Right ventricle myocardium superior (tissue), 1 donor: ENCODE measurements around the gene MYL2. TPM values are rescaled to one million over a fixed set of nuclear protein-coding genes. Genes with fewer than 3 reads are reported as not detected.

Experiments used
- ATAC-seq: fragments of 200-7000 bp; cut with Tn5 transposase; one replicate; pipeline ENCODE4 v1.9.1; 2020; ENCODE audit warnings: mild to moderate bottlenecking; ENCODE audit not compliant: poor library complexity
- DNase-seq: peaks from one replicate; pipeline ENCODE4 v3.0.0-alpha.2; 2020
- intact Hi-C: fragments of 100-400 bp; cut with DNase I; formaldehyde crosslinking; loops from one replicate; pipeline ENCODE4 v1.11.2; 2022
- total RNA-seq: library from RNA; stranded (reverse); fragmentation: NEBNext Ultra II Directional; extraction: Animal tissue kit (Norgen Biotek cat#: 25700); gene quantifications from one replicate; pipeline ENCODE4 v1.2.1, GENCODE V29; 2021
- donor health status: DM: no; HTN: yes; CAD: no; lungs with severe emphysema.

The MYL2 gene
- total RNA-seq, 1 donor from 2014 or later = 13,587 TPM

GRCh38 chr12:110933326-110933974 is 13.1 kb upstream of the MYL2 start:
- intact Hi-C loops = no loop called here
- DNase-seq (no peak), ATAC-seq (no peak)

DNA sequence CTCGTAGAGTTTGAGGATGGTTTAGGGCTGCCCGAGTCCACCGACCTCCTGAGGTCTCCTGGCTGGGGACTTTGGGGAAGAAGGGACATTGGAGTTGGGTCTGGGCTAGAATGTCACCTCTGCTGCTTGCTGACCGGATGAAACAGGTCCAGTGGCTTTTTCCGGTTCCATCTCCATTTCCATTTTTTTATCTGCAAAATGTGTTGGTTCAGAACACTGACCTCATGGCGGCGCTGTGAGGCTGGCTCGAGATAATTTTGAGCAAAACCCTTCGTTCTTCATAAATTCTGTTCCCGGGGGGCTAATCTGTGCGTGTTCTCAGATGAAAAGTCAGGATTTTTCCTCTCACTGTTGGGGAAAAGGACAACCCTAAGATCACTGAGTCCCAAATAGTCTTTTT is 11.7 kb upstream of the MYL2 start:
- DNase-seq (no peak), ATAC-seq (no peak)
- intact Hi-C loops = no loop called here

DNA sequence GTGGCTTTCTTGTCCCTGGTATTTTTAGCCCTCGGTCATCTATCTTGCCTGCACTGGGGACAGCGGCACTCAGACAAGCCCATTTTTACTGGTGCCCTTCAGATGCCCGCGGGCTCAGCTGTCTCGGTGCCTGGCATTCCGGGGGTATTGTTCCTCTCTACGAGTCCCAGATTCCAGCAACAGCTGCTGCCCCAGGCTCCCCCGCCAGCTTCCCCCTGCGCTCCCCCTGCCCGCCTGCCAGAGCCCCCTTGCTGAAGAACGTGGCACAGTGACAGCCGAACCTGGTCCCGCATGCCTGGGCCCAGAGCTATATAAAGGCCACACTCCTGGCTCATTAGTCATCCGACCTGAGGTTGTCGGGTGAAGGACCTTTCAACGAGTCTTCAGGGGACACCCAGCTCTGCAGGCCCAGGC is 10.9 kb upstream of the MYL2 start:
- intact Hi-C loops = no loop called here
- DNase-seq (peak; percentile 85), ATAC-seq (peak; percentile 84)

DNA sequence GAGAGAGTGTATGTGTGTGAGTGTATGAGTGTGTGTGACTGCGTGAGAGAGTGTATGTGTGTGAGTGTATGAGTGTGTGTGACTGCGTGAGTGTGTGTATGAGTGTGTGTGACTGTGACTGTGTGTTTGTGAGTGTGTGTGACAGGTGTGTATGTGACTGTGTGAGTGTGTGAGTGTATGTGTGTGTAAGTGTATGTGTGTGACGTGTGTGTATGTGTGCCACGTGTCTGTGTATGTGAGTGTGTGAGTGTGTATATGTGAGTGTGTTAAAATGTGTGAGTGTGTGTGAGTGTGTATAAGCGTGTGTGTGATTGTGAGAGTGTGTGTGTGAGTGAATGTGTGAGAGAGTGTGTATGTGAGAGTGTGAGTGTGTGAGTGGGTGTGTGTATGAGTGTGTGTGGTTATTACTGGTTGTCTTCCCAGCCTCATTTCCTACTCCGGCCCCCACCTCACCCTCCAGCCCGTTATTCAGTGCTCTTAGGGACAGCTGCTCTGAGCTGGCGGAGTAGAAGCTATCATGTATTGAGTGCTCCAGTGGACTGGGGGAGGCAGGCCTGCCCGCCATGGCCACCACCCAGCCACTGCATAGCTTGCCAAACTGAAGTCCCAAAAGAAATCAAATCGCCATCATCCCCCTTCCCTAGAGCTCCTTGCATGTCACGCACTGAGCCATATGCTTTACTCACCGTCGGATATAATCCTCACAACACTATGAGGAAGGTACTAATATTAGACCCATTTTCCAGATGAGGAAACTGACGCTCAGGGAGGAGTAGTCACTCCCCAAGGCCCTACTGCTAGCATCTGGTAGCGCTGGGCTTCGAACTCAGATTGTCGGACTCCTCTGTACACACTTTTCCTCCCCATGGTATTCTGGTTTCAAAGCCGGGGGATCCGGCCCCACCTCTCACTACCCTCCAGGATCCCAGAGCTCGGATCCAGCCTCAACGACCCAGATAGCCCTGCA is 10.3 kb upstream of the MYL2 start:
- intact Hi-C loops = no loop called here
- ATAC-seq = no peak

DNA sequence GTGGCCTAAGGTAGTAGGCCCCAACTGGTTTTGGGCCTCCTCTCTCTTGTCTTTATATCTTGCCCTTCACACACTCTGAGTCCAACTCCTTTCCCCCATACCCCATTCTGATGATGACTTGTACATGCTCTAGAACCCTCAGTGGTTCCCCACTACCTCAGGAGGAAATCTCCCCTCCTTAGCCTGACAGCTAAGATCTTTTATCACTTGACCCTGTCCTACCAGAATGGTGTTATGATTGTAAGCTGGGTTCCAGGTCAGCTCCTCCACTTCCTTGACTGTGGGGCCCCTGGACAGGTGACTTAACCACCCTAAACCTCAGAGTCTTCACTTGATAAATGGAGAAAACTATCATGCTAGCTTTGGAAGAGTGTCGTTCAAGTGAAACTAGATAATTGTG is 9.4 kb upstream of the MYL2 start:
- DNase-seq = no peak
- intact Hi-C loops = no loop called here
- no peak for ATAC-seq

More for the DNA sequence above, 10.3 kb upstream of the MYL2 start:
- DNase-seq = no peak

DNA sequence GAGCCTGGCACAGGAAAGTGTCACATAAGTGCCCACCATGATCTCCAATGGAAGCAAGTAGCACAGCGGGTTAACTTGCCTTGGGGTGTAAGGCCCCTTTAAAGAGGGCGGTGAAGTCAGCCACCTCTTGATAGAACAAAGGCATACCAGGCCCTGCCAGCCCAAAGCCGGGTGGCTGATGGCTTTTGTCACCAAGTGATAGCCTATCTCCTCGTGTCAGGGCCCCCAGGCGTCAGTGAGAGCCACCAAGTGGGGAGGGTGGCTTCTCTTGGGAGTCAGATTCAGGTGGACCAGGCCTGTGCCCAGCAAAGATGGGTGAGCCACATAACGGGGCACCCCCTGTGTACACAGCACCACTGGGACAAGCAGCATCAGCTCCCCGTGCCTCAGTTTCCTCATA is 8.3 kb upstream of the MYL2 start:
- intact Hi-C loops = no loop called here
- ATAC-seq = peak; percentile 76

DNA sequence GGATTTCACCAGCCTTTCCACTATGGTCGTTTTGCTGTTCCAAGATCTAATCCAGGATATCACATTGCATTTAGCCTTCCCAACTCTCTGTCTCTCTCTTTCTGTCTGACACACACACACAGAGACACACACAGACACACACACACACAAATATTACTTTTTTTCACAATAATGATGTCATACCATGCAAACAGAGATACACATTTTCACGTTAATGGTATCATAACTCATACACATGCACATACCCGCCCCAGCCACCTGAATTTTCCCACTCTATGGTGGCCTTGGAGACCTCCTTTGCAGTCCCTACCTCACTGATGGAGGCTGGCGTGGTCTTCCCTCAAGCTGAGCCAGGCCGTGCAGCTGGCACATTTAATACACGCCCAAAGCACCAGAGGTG is 7.2 kb upstream of the MYL2 start:
- DNase-seq = no peak
- ATAC-seq = no peak
- intact Hi-C loops = no loop called here

More for the DNA sequence above, 8.3 kb upstream of the MYL2 start:
- DNase-seq = peak; percentile 84

GRCh38 chr12:110923692-110924334 is 3.4 kb upstream of the MYL2 start:
- no peak for DNase-seq
- intact Hi-C loops = no loop called here
- ATAC-seq = no peak

DNA sequence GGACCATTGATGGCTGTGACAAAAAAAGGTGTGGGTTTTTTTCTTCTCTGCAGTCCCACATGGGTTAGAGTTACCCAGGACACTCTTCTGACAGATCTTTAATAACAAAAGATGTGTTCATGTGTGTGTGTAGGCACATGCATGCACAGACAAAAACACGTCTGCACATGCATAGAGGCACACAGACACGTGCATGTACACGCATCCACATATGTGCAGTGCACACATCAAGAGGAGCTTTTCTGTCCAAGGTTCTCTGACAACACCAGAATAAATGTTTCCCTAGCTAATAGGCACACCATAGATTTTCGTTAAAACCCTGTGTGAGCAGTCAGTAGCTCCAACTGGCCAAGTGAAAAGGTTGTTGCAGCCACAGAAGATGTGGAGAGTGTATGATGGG is 2.8 kb upstream of the MYL2 start:
- DNase-seq = no peak
- intact Hi-C loops = no loop called here
- no peak for ATAC-seq

DNA sequence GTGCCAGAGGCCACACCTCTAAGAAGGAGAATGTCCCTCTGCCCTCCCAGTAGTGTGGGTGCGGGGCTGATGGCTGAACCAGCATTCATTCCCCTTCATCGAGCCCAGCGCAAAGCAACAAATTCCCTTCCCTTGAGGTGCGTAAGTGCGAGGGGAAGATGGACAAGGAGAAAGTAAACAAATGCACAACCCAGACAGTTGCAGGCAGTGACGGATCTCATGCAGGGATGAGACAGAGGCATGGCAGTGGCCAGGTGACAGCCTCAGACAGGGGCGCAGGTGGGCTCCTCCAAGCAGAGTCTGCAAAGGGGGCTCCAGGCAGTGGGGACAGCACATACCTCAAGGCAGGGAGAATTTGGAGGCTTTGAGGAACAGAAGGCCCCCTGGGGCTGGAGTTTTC is 2.3 kb upstream of the MYL2 start:
- intact Hi-C loops = no loop called here
- ATAC-seq (no peak), DNase-seq (no peak)

DNA sequence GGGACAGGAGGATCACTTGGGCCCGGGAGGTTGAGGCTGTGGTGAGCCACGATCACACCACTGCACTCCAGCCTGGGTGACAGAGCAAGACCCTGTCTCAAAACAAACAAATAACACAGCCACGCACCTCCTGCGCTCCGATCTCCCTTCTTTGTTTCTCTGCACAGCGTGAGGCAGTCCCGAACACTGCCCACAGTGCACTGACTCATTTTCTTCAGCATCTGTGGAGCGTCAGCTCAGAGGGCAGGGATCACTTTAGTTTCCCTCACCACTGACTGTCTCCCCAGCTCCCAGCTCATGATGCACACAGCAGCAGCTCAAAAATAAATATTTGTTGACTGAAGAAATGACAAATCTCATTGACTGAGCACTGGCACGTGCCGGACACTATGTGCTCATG is 883 bp upstream of the MYL2 start:
- DNase-seq (no peak), ATAC-seq (peak; percentile 7)
- intact Hi-C loops = no loop called here

DNA sequence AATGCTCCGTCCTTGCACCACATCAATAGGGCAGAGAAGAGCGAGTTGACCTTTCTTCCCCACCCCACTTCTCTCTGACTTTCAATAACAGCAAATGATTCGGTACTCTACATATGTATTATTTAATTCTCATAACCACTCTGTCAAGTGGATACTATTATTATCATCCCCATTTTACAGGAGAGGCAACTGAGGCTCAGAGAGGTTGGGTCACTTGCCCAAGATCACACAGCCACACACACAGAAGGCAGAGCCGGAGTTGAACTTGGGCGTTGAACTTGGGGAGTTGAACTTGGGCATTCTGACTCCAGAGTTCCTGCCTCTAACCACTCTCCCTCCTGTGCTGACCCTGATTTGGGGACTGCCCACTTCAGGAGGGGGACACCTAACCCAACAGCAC is 659 bp downstream of the MYL2 start:
- intact Hi-C loops = no loop called here
- DNase-seq (no peak), ATAC-seq (no peak)

DNA sequence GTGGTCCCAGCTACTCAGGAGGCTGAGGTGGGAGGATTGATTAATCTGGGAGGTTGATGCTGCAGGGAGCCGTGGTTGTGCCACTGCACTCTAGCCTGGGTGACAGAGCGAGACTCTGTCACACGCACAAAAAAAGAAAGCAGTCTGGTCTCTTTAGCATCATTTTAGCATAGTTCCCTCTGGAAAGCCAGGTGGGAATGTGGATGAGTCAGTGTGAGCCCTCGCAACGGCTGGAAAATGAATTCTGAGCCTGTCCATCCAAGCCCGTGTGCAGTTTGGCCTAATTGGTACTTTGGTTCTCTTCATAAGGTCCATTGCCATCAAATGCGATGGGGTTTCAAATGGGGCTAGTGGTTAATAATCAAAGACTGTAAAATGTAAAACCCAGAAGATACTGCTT is 2.4 kb downstream of the MYL2 start:
- intact Hi-C loops = no loop called here
- DNase-seq = no peak
- ATAC-seq = no peak

- DNase-seq = no peak
- peak; percentile 21 for ATAC-seq
- intact Hi-C loops = no loop called here
These were observed 2.9 kb downstream of the MYL2 start for GRCh38 chr12:110917467-110917866.

GRCh38 chr12:110916295-110916875 is 4.0 kb downstream of the MYL2 start:
- intact Hi-C loops = no loop called here
- DNase-seq (no peak), ATAC-seq (no peak)

DNA sequence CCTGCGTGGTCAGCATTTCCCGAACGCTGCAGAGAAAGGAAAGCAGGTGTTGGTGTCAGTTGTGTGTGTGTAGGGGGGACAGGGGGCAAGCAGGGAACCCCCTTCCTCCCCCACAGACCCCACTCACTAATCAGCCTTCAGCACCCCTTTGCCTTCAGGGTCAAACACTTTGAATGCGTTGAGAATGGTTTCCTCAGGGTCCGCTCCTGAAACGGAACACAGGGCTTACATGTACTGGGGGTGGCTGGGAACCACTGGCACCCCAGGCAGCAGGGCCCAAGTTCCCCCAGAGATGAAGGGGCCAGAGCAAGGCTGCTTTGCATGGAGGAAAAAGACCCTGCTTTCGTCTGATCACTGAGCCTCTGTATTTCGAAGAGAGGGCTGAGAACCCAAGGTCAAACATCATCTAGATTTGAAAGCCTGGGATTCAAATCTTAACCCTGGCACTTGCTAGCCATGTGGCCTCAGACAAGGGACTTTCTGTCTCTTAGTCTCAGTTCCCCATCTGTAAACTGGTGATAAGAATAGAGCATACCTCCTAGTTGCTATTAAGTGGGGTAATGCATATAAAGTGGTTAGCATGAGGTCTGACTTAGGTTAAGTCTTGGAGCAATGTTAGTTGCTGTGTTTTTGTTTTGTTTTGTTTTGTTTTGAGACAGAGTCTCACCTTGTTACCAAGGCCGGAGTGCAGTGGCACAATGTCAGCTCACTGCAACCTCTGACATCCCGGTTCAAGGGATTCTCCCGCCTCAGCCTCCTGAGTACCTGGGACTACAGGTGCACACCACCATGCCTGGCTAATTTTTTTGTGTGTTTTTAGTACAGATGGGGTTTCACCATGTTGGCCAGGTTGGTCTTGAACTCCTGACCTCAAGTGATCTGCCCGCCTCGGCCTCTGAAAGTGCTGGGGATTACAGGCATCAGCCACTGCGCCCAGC is 7.0 kb downstream of the MYL2 start:
- ATAC-seq (no peak), DNase-seq (no peak)
- intact Hi-C loops = no loop called here

DNA sequence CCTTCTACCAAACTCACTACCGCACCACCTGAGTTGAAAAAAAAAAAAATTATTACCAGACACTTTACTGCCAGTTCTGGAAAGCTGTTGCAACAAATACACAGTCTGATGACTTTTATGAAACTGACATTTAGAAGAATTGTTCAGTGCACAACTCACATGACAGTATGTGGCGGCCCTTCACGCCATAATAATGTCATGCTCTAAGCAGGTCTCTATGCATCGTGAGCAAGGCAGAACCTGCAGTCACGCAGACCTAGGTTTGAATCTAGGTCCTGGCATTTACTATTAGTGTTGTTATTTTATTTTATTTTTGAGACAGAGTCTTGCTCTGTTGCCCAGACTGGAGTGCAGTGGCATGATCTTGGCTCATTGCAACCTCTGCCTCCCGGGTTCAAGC is 8.1 kb downstream of the MYL2 start:
- intact Hi-C loops = no loop called here
- ATAC-seq (no peak), DNase-seq (no peak)

GRCh38 chr12:110908377-110909152 is 11.8 kb downstream of the MYL2 start:
- peak; percentile 54 for ATAC-seq
- intact Hi-C loops = no loop called here
- DNase-seq = peak; percentile 49
